Panc1 (cell line): ENCODE data around the gene ERAL1. TPM values are rescaled to one million over a fixed set of nuclear protein-coding genes. Genes with fewer than 3 reads are reported as not detected.
"Not testable (repeated sequence)": the region's sequence is repeated elsewhere in the genome, so short reads cannot be mapped to it uniquely, and the experiment has no call there.

Experiments used
- ATAC-seq: fragments of 200-7000 bp; cut with Tn5 transposase; 2 replicates; pipeline ENCODE4 v1.9.1; 2020; ENCODE audit warnings: mild to moderate bottlenecking, moderate library complexity
- BruUV-seq: library from RNA; stranded (reverse); fragments of 400-500 nt; replicated peaks from 2 replicates; lab custom pipeline; 2021; lab: Mats Ljungman, UMichigan
- CTCF ChIA-PET: fragments of 300-600 bp; sonication (Branson Sonifier 250); formaldehyde crosslinking; loops from one replicate; lab custom pipeline; 2022; ENCODE audit warnings: antibody characterized with exemption; lab: Charles Lee
- POLR2A ChIA-PET: fragments of 300-600 bp; sonication (Branson Sonifier 250); formaldehyde crosslinking; loops from one replicate; lab custom pipeline; 2022; ENCODE audit warnings: antibody characterized with exemption; lab: Charles Lee
- DNase-seq: peaks from one replicate; pipeline ENCODE4 v3.0.0-alpha.2; 2010; ENCODE audit warnings: low read depth, low spot score
- H3K27ac ChIP-seq: 2 replicates; pipeline ENCODE4 v1.5.1; 2011; ENCODE audit warnings: mild to moderate bottlenecking, low read length, inconsistent platforms
- H3K27me3 ChIP-seq: fragments of 200-500 bp; sonication (Bioruptor generic); 2 replicates; pipeline ENCODE4 v1.6.0; 2014; ENCODE audit warnings: low read length, inconsistent platforms; ENCODE audit not compliant: control insufficient read depth, insufficient read depth
- H3K36me3 ChIP-seq: fragments of 200-500 bp; sonication (Bioruptor generic); 2 replicates; pipeline ENCODE4 v1.5.1; 2014; ENCODE audit warnings: inconsistent platforms, mild to moderate bottlenecking, low read length, moderate library complexity; ENCODE audit not compliant: control insufficient read depth, insufficient read depth
- H3K4me1 ChIP-seq: 2 replicates; pipeline ENCODE4 v1.5.1; 2011; ENCODE audit warnings: inconsistent platforms, mild to moderate bottlenecking, low read length, moderate library complexity; ENCODE audit not compliant: control insufficient read depth, insufficient read depth
- H3K4me3 ChIP-seq, 2 experiments: 2 replicates each; pipeline ENCODE4 v1.5.1; 2011 to 2012; ENCODE audit warnings: low read depth in 2 of 2, low read length in 2 of 2, mild to moderate bottlenecking in 2 of 2, inconsistent platforms in 1 of 2, moderate library complexity in 1 of 2
- H3K9me3 ChIP-seq: fragments of 200-500 bp; sonication (Bioruptor generic); 2 replicates; pipeline ENCODE4 v1.5.1; 2014; ENCODE audit warnings: low read depth, mild to moderate bottlenecking, inconsistent platforms, low read length, moderate library complexity; ENCODE audit not compliant: control insufficient read depth, insufficient read depth
- CTCF ChIP-seq: fragments of 450-650 bp; IDR thresholded peaks from 2 replicates; pipeline ENCODE4 v1.5.1; 2017; ENCODE audit warnings: mild to moderate bottlenecking
- POLR2AphosphoS5 ChIP-seq: IDR thresholded peaks from 2 replicates; pipeline ENCODE4 v1.6.1; 2012; ENCODE audit warnings: mild to moderate bottlenecking, low read depth, low read length, moderate library complexity
- REST ChIP-seq, 2 experiments: IDR thresholded peaks; 2 replicates each; pipeline ENCODE4 v1.6.1; 2011 to 2012; ENCODE audit warnings: low read depth in 2 of 2, control low read depth in 1 of 2, low read length in 1 of 2, mild to moderate bottlenecking in 1 of 2, moderate library complexity in 1 of 2; ENCODE audit not compliant: insufficient read depth in 1 of 2
- SIN3A ChIP-seq: IDR thresholded peaks from 2 replicates; pipeline ENCODE4 v1.6.1; 2012; ENCODE audit warnings: low read depth, mild to moderate bottlenecking, low read length, moderate library complexity, borderline replicate concordance; ENCODE audit not compliant: insufficient read depth
- TCF7L2 ChIP-seq: IDR thresholded peaks from 2 replicates; pipeline ENCODE4 v1.6.1; 2011; ENCODE audit warnings: mild to moderate bottlenecking, low read depth, low read length, inconsistent platforms
- in situ Hi-C: cut with HindIII; loops from 2 replicates; pipeline ENCODE4 v1.10.0; 2016; ENCODE audit warnings: low sequenced_read_pairs, low pct_unique_long_range_greater_than_20kb
- intact Hi-C: fragments of 100-400 bp; cut with micrococcal nuclease; formaldehyde crosslinking; loops from one replicate; pipeline ENCODE4 v1.10.0; 2022; ENCODE audit not compliant: unreplicated experiment
- total RNA-seq: library from RNA; stranded (reverse); gene quantifications from one replicate; pipeline ENCODE4 v1.2.1, GENCODE V29; 2021; ENCODE audit not compliant: unreplicated experiment

Gene ERAL1
- total RNA-seq, 1 experiment from 2014 or later = 74.2 TPM

GRCh38 chr17:28875848-28876550 is 21.2 kb downstream of the ERAL1 start:
- Histone ChIP-seq H3K27me3 (no peaks in the 10 kb centered on the region), H3K36me3 (no peaks in the 10 kb centered on the region), H3K4me1 (no peaks in the 10 kb centered on the region), H3K9me3 (no peaks in the 10 kb centered on the region), H3K4me3 (no peak overlapping the region), H3K27ac (no peak overlapping the region)
- ATAC-seq (no peak), DNase-seq (no peak)
- POLR2A ChIA-PET = no interaction called here
- in situ Hi-C loops = loop anchor here (10.0 kb wide), 1 partner anchor 111 kb away; no protein-coding TSS in a partner anchor
- CTCF ChIA-PET = no interaction called here
- intact Hi-C loops = loop anchor here (10.0 kb wide), 1 partner anchor 111 kb away; no protein-coding TSS in a partner anchor
- no TSS peak for BruUV-seq
- TF ChIP-seq TCF7L2 (no peak), REST (IDR thresholded peaks at IDR 0.05; ENCODE audit: insufficient read depth in 1 of 2, low read depth in 2 of 2, low read length in 1 of 2) (no peak), SIN3A (no peak), POLR2AphosphoS5 (no peak), CTCF (no peak)

- CTCF ChIA-PET, BruUV-seq, ATAC-seq, H3K9me3 ChIP-seq, DNase-seq, H3K4me3 ChIP-seq, POLR2A ChIA-PET, H3K4me1 ChIP-seq, H3K36me3 ChIP-seq, H3K27me3 ChIP-seq, H3K27ac ChIP-seq: not testable (repeated sequence)
- in situ Hi-C loops = loop anchor here (10.0 kb wide), 1 partner anchor 112 kb away; no protein-coding TSS in a partner anchor
- intact Hi-C loops = loop anchor here (10.0 kb wide), 1 partner anchor 112 kb away; no protein-coding TSS in a partner anchor
Observed at GRCh38 chr17:28877150-28877711, 22.4 kb downstream of the ERAL1 start.
